ENCODE results near the gene FILIP1L.

The FILIP1L gene

GRCh38 chr3:100040451-100041225, 73.7 kb downstream of the FILIP1L start:
- DNase-seq = no peak

DNA sequence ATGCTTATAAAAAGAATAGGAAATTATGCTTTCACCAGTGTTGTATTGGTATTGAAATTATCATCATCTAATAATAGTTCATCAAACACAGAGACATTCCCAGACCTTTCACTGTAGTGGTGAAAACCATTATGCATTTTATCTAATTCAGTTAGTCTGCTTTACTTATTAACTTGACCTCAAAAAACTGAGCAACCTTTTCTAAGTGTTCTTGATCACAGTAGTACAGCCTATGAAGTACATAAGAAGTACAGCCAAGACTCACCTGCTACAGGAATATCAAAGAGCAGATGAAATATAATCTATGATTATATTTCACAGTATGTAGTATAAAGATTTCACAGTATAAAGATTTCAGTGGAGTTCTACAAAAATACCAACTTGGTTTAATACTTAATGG, 75.2 kb downstream of the FILIP1L start:
- no peak for DNase-seq

- DNase-seq = no peak
Measured at GRCh38 chr3:100033903-100034471, 80.3 kb downstream of the FILIP1L start.

GRCh38 chr3:100033184-100033583, 81.1 kb downstream of the FILIP1L start:
- DNase-seq = no peak

DNA sequence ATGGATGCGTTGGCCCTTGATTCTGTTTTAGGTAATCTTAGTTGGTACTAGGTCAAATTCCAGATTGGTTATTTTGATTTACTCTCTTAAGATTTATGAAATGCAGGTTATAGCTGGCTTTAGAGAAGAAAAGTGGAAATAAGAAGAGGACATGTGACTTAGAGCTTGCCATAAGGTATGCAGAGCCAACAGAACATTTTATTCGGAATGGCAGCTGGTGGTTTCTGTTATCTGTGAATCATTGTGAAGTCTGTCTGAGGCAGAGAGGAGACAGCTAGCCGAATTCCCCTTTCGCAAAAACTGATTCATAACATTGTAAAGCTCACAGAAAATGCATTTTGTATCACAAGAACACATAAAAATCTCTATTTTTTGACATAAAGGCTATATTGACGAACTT, 82.1 kb downstream of the FILIP1L start:
- DNase-seq = peak; percentile 65

- no peak for DNase-seq
Measured at GRCh38 chr3:100030914-100031425, 83.3 kb downstream of the FILIP1L start.

DNA sequence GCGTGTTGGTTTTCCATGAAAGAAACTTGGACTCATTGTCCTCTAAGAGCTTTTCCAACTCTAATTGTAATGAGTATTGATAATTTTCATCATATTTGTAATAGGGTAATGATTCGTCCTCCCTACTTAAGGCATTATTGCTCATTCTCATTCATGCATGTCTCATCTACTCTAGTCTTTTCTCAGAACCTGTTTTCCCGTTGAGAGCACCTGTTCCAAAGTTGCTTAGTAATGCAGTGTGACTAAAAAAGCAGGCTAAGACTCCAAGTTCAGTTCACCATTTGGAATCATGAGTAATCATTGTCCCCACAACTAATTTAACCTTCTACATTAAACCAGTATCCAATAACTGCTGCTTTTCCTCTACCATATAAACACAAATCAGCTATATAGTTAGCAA, 84.0 kb downstream of the FILIP1L start:
- DNase-seq = no peak

DNA sequence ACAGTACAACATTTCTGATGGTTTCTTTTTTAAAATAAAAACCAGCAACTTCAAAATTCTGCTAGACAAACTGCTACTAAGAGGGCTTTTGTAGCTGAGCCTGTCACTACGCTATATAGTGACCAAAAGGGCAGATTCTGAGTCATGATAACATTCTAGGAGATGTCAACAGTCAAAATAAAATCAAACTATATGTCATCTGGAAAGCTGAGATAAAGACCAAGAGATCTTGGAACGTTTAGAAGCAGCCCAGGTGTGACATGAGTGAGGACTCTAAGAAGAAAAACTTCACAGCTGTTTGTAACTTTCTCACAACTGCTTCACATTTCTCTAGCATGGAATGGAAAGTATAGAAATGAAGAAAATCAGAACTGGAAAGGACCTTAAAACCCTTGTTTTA, 84.6 kb downstream of the FILIP1L start:
- peak; percentile 68 for DNase-seq

DNA sequence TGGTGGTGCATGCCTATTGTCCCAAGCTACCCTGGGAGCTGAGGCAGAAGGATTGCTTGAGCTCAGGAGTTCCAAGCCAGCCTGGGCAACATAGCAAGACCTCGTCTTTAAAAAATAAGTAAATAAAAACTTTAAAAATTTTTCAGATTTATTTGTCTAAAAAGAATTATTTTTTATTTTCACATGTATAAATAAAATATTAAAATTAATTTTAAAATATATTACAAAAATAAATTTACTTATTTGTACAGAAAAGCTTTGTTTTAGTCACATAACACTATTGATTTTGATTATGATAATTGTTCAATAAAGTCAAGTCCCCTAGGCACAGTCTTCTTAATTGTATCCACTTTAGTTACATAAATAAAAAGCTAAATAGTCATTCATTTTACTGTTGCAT, 85.2 kb downstream of the FILIP1L start:
- DNase-seq = no peak

GRCh38 chr3:100027321-100027720, 87.0 kb downstream of the FILIP1L start:
- DNase-seq = no peak

GRCh38 chr3:100024520-100025303, 89.6 kb downstream of the FILIP1L start:
- no peak for DNase-seq

DNA sequence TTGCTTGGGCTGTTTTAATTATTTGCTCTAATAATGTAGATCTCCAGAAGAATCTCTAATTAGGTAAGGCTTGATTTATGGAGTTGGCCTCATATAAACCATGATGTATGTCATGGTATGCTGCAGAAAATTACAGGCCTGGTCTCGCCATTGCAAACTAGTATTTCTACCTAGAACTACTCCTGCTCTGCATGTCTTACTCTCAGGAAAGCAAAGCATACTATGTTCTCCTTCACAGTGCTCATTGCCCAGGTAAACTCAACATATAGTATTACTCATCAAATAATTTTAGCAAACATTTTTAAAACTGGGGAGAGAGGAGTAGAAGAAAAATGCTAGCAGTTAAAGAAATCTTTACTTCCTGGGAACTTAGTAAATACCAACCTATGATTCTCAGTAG, 90.7 kb downstream of the FILIP1L start:
- DNase-seq = no peak

- no peak for DNase-seq
Measured at GRCh38 chr3:100023150-100023549, 91.2 kb downstream of the FILIP1L start.

GRCh38 chr3:100022506-100022905, 91.8 kb downstream of the FILIP1L start:
- no peak for DNase-seq

DNA sequence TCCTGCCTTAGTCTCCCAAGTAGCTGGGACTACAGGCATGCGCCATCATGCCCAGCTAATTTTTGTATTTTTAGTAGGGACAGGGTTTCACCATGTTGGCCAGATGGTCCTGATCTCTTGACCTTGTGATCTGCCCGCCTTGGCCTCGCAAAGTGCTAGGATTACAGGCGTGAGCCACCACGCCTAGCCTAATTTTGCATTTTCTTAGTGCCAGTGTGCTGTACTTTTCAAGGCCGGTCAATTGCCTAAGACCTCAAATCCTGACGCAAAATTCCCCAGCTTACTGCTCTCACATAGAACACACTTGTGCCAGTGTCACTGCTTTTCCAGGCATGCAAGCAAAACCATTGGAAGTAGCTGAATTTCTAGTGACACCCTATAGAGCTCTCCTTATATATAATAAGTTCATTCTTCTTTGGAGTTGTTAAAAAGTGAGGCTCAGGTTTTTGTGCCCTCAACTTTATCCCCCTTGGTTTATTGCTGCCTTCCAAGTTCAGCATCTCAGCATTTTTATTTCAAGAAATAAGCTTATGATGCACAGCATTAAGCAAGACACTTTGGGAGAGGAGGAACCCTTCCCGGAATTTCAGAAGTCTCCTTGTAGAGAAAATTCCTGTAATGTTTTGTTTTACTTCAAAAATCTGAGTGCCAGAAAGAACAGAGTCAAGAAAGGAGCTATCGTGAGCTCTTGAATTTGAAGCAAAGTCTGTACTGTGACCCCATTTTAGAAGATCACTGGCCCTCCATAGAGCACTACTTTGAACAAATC, 93.2 kb downstream of the FILIP1L start:
- DNase-seq = no peak

- no peak for DNase-seq
Measured at GRCh38 chr3:100019719-100020118, 94.6 kb downstream of the FILIP1L start.

- DNase-seq = no peak
Measured at GRCh38 chr3:100018806-100019205, 95.5 kb downstream of the FILIP1L start.

GRCh38 chr3:100010087-100010417, 104.2 kb downstream of the FILIP1L start:
- DNase-seq = no peak

GRCh38 chr3:100009276-100010086, 104.8 kb downstream of the FILIP1L start:
- no peak for DNase-seq

GRCh38 chr3:100008081-100008698, 106.1 kb downstream of the FILIP1L start:
- peak; percentile 30 for DNase-seq

GRCh38 chr3:100007313-100007712, 107.0 kb downstream of the FILIP1L start:
- DNase-seq = no peak
